ENCODE results near the gene UGP2.

GRCh38 chr2:63819765-63820717, 21.7 kb upstream of the UGP2 start:
- TF ChIP-seq EP300 (IDR thresholded peaks at IDR 0.05) (no peak), POLR2A (IDR thresholded peaks at IDR 0.05; ENCODE audit: low read depth) (no peak)
